H9 (cell line): ENCODE data around the gene AMZ2. TPM values are rescaled to one million over a fixed set of nuclear protein-coding genes. Genes with fewer than 3 reads are reported as not detected.

Experiments used
- DNase-seq: peaks from one replicate; pipeline ENCODE4 v3.0.0-alpha.2; 2017
- H2AFZ ChIP-seq: one replicate; pipeline ENCODE4 v1.6.1; 2013; ENCODE audit warnings: mild to moderate bottlenecking, low read length, control low read depth, moderate library complexity
- H2AK5ac ChIP-seq: 2 replicates; pipeline ENCODE4 v1.6.1; 2013; ENCODE audit warnings: low read length, control low read depth, mixed read lengths; ENCODE audit not compliant: insufficient read length
- H2BK120ac ChIP-seq: one replicate; pipeline ENCODE4 v1.6.1; 2013; ENCODE audit warnings: low read depth, mild to moderate bottlenecking, low read length, control low read depth, inconsistent platforms; ENCODE audit not compliant: poor library complexity, severe bottlenecking
- H2BK12ac ChIP-seq: 2 replicates; pipeline ENCODE4 v1.6.1; 2013; ENCODE audit warnings: low read length, control low read depth, mixed read lengths, low read depth; ENCODE audit not compliant: insufficient read length
- H2BK15ac ChIP-seq: 2 replicates; pipeline ENCODE4 v1.6.1; 2013; ENCODE audit warnings: low read depth, low read length, control low read depth
- H2BK20ac ChIP-seq: one replicate; pipeline ENCODE4 v1.6.1; 2013; ENCODE audit warnings: low read depth, mild to moderate bottlenecking, low read length, control low read depth, inconsistent platforms; ENCODE audit not compliant: poor library complexity, severe bottlenecking
- H2BK5ac ChIP-seq: 2 replicates; pipeline ENCODE4 v1.6.1; 2013; ENCODE audit warnings: low read length, control low read depth, mixed read lengths; ENCODE audit not compliant: insufficient read length
- H3K14ac ChIP-seq: 2 replicates; pipeline ENCODE4 v1.6.1; 2013; ENCODE audit warnings: low read length, control low read depth; ENCODE audit not compliant: insufficient read depth
- H3K18ac ChIP-seq: 2 replicates; pipeline ENCODE4 v1.6.1; 2013; ENCODE audit warnings: low read depth, mild to moderate bottlenecking, mixed read lengths, low read length, control low read depth; ENCODE audit not compliant: insufficient read length
- H3K23ac ChIP-seq: 2 replicates; pipeline ENCODE4 v1.6.1; 2013; ENCODE audit warnings: low read length, control low read depth, mixed read lengths, low read depth; ENCODE audit not compliant: insufficient read length
- H3K23me2 ChIP-seq: 2 replicates; pipeline ENCODE4 v1.6.1; 2013; ENCODE audit warnings: low read depth, mild to moderate bottlenecking, mixed read lengths, low read length, control low read depth; ENCODE audit not compliant: insufficient read length, poor library complexity, severe bottlenecking
- H3K27ac ChIP-seq: 2 replicates; pipeline ENCODE4 v1.5.1; 2013; ENCODE audit warnings: low read length, control low read depth, mixed read lengths, low read depth; ENCODE audit not compliant: insufficient read length
- H3K27me3 ChIP-seq: 2 replicates; pipeline ENCODE4 v1.6.1; 2013; ENCODE audit warnings: low read length, control low read depth, inconsistent platforms; ENCODE audit not compliant: insufficient read depth
- H3K4ac ChIP-seq: 2 replicates; pipeline ENCODE4 v1.6.1; 2013; ENCODE audit warnings: low read depth, mild to moderate bottlenecking, control low read depth, inconsistent platforms, low read length, moderate library complexity
- H3K4me1 ChIP-seq: 2 replicates; pipeline ENCODE4 v1.6.1; 2013; ENCODE audit warnings: low read length, control low read depth, inconsistent platforms; ENCODE audit not compliant: insufficient read depth
- H3K4me2 ChIP-seq: 2 replicates; pipeline ENCODE4 v1.6.1; 2013; ENCODE audit warnings: low read length, control low read depth, mixed read lengths; ENCODE audit not compliant: insufficient read length, insufficient read depth
- H3K56ac ChIP-seq: 2 replicates; pipeline ENCODE4 v1.6.1; 2013; ENCODE audit warnings: low read depth, mild to moderate bottlenecking, mixed read lengths, low read length, control low read depth; ENCODE audit not compliant: insufficient read length
- H3K79me1 ChIP-seq: 2 replicates; pipeline ENCODE4 v1.6.1; 2013; ENCODE audit warnings: low read depth, mild to moderate bottlenecking, moderate library complexity, low read length, control low read depth, inconsistent platforms; ENCODE audit not compliant: insufficient read depth, poor library complexity, severe bottlenecking
- H3K79me2 ChIP-seq: 2 replicates; pipeline ENCODE4 v1.6.1; 2013; ENCODE audit warnings: low read length, control low read depth, inconsistent platforms; ENCODE audit not compliant: insufficient read depth
- H3K9ac ChIP-seq: 2 replicates; pipeline ENCODE4 v1.6.1; 2013; ENCODE audit warnings: low read length, control low read depth, mixed read lengths; ENCODE audit not compliant: insufficient read length; ENCODE audit errors: extremely low read depth
- H3K9me3 ChIP-seq: one replicate; pipeline ENCODE4 v1.6.1; 2013; ENCODE audit warnings: low read depth, low read length, inconsistent platforms; ENCODE audit not compliant: control insufficient read depth
- H3T11ph ChIP-seq: one replicate; pipeline ENCODE4 v1.6.1; 2013; ENCODE audit warnings: mild to moderate bottlenecking, low read length, control low read depth, inconsistent platforms
- H4K20me1 ChIP-seq: one replicate; pipeline ENCODE4 v1.6.1; 2013; ENCODE audit not compliant: control insufficient read depth, insufficient read length, insufficient read depth
- H4K5ac ChIP-seq: 2 replicates; pipeline ENCODE4 v1.6.1; 2013; ENCODE audit warnings: low read depth, mild to moderate bottlenecking, mixed read lengths, low read length, control low read depth; ENCODE audit not compliant: insufficient read length
- H4K8ac ChIP-seq: replicated peaks from 2 replicates; pipeline ENCODE4 v1.6.1; 2013; ENCODE audit warnings: low read length, control low read depth, mixed read lengths, low read depth; ENCODE audit not compliant: insufficient read length
- H4K91ac ChIP-seq: 2 replicates; pipeline ENCODE4 v1.6.1; 2013; ENCODE audit warnings: low read depth, mild to moderate bottlenecking, moderate library complexity, mixed read lengths, low read length, control low read depth; ENCODE audit not compliant: insufficient read length
- H3K27ac Mint-ChIP-seq, 3 experiments: 2 replicates in 2 of 3; 3 replicates in 1 of 3; pipeline ENCODE4 v1.8.0; 2020 to 2021; ENCODE audit warnings: mixed read lengths in 3 of 3, mild to moderate bottlenecking in 1 of 3, moderate library complexity in 1 of 3
- H3K27me3 Mint-ChIP-seq: 2 replicates; pipeline ENCODE4 v1.8.0; 2021; ENCODE audit warnings: low read depth, mild to moderate bottlenecking, moderate library complexity, mixed read lengths
- H3K36me3 Mint-ChIP-seq, 3 experiments: 2 replicates in 2 of 3; 3 replicates in 1 of 3; pipeline ENCODE4 v1.8.0; 2020 to 2021; ENCODE audit warnings: low read depth in 3 of 3, mixed read lengths in 3 of 3; ENCODE audit not compliant: insufficient read depth in 1 of 3
- H3K4me1 Mint-ChIP-seq, 2 experiments: 2 replicates each; pipeline ENCODE4 v1.8.0; 2020; ENCODE audit warnings: mixed read lengths in 2 of 2
- H3K4me3 Mint-ChIP-seq, 2 experiments: 2 replicates in 1 of 2; 3 replicates in 1 of 2; pipeline ENCODE4 v1.8.0; 2020 to 2021; ENCODE audit warnings: mild to moderate bottlenecking in 2 of 2, mixed read lengths in 2 of 2, moderate library complexity in 1 of 2
- H3K9me3 Mint-ChIP-seq, 2 experiments: 2 replicates in 1 of 2; 3 replicates in 1 of 2; pipeline ENCODE4 v1.8.0; 2020; ENCODE audit warnings: mild to moderate bottlenecking in 2 of 2, mixed read lengths in 2 of 2, moderate library complexity in 1 of 2
- WGBS: extraction: QIAGEN DNeasy Blood & Tissue Kit; methylation state at CpG from one replicate; pipeline ENCODE4 v1.1.7; 2013; ENCODE audit warnings: missing lambda C conversion rate, low lambda C conversion rate, mixed read lengths; ENCODE audit not compliant: insufficient read length; ENCODE audit errors: extremely low coverage; 5-methylcytosine and 5-hydroxymethylcytosine counted together
- total RNA-seq: library from RNA; stranded (reverse); gene quantifications from 2 replicates; pipeline ENCODE4 v1.2.1, GENCODE V29; 2021
- TF ChIP-seq, protein P1 (sequence below): fragments of 200-600 bp; sonication (generic); conservative IDR thresholded peaks from 3 replicates; pipeline ENCODE4 v1.8.0; 2021; ENCODE audit warnings: antibody characterized with exemption, mild to moderate bottlenecking

Gene AMZ2
- total RNA-seq, 1 experiment from 2014 or later, result 82.6 TPM

DNA sequence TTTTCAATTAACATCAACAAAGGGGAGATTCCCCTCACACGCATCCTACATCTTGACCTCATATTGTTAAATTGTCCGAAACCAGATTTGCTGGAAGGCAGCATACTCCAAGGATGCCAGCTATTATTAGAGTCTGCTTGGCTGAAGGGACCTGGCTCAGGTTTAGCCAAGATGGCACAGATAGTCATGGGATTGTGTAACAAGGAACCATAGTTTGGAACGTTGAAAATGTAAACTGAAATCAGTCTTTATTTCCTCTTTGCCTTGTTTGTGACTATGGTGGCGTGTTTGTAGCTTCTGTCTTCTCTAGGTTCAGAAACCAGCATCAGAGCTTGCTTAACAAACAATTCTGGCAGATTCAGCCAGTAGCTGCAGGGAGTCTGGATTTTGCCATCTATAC, 49.4 kb downstream of the AMZ2 start:
- Histone ChIP-seq H3K4me1 (no peaks in the 10 kb centered on the region; the same call in 1 of the 2 replicates), H3K4me2 (no peak overlapping the region), H3K56ac (no peak overlapping the region), H3T11ph (no peak overlapping the region), H2BK5ac (no peak overlapping the region), H4K20me1 (no peaks in the 10 kb centered on the region), H3K23me2 (peaks cover 5% of the 10 kb centered on the region), H4K5ac (no peak overlapping the region), H2AK5ac (no peak overlapping the region), H2BK20ac (no peak overlapping the region), H3K9ac (no peak overlapping the region), H2BK120ac (no peak overlapping the region), H2AFZ (no peak overlapping the region), H2BK15ac (no peak overlapping the region), H3K14ac (no peak overlapping the region), H3K4ac (no peak overlapping the region), H4K8ac (no peak overlapping the region), H3K23ac (no peak overlapping the region), H3K27me3 (peaks cover 5% of the 10 kb centered on the region; the same call in 1 of the 2 replicates), H3K27ac (no peak overlapping the region), H3K9me3 (no peaks in the 10 kb centered on the region), H4K91ac (no peak overlapping the region), H3K79me1 (no peaks in the 10 kb centered on the region), H2BK12ac (no peak overlapping the region), H3K79me2 (no peaks in the 10 kb centered on the region), H3K18ac (no peak overlapping the region)
- Mint-ChIP-seq H3K36me3 (peaks cover 0 to 8% (median 0%) of the 10 kb centered on the region in 3 experiments; a peak in 2 of 7 replicates), H3K9me3 (no peaks in the 10 kb centered on the region; a peak in 2 of 5 replicates), H3K27ac (no peak overlapping the region), H3K4me1 (peaks cover 51 to 56% of the 10 kb centered on the region in 2 experiments), H3K4me3 (no peak overlapping the region), H3K27me3 (peaks cover 35% of the 10 kb centered on the region)
- TF ChIP-seq, protein P1, sequence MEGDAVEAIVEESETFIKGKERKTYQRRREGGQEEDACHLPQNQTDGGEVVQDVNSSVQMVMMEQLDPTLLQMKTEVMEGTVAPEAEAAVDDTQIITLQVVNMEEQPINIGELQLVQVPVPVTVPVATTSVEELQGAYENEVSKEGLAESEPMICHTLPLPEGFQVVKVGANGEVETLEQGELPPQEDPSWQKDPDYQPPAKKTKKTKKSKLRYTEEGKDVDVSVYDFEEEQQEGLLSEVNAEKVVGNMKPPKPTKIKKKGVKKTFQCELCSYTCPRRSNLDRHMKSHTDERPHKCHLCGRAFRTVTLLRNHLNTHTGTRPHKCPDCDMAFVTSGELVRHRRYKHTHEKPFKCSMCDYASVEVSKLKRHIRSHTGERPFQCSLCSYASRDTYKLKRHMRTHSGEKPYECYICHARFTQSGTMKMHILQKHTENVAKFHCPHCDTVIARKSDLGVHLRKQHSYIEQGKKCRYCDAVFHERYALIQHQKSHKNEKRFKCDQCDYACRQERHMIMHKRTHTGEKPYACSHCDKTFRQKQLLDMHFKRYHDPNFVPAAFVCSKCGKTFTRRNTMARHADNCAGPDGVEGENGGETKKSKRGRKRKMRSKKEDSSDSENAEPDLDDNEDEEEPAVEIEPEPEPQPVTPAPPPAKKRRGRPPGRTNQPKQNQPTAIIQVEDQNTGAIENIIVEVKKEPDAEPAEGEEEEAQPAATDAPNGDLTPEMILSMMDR, result no peak
- no peak for DNase-seq
- no CpG with 5 or more reads among the region's 4 CpGs for WGBS
